Measurements from ENCODE around the gene DNAAF3. TPM values are rescaled to one million over a fixed set of nuclear protein-coding genes. Genes with fewer than 3 reads are reported as not detected.

Gene DNAAF3
- 0.51 and 7.0 TPM in 2 replicates for total RNA-seq

DNA sequence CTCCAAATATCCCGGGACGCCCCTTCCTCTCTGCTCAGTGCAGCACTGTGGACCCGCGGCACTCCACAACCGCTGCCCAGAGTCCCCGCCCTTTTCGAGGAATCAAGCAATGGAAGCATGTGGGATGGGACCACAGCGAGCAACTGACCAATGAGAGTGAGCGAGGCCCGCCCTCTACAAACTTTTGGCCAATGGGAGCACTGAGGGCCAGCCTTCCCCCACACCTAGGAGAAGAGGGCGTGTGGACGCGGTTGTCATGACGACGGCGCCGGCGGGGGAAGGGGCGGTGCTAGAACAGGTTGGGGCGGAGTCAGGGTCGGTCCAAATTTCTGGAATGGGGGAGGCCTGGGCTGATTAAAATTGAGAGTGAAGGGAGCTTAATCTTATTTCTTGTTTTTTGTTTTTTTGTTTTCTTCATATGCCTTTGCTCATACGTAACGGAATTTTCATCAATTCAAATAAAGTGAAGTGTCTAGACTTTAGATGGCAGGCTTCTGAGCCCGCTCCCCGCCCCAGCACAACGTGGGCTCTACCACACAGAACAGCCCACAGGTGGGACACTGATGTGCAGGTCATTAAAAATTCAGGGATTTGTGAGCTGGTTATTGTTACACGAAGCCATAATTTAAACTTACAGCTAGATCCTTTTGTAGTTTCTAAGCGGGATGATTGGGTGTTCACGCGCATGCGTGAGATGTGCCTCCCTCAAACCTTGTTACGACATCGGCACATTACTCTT, at the start of gene DNAAF3:
TSS of gene DNAAF3 (minus strand) at position 84 of the 739 bp plus-strand sequence. CDS start 200 bp downstream, outside the sequence.
- DNase-seq (ENCODE audit: low read depth) = peak; percentile 75
- TF ChIP-seq, protein P1, sequence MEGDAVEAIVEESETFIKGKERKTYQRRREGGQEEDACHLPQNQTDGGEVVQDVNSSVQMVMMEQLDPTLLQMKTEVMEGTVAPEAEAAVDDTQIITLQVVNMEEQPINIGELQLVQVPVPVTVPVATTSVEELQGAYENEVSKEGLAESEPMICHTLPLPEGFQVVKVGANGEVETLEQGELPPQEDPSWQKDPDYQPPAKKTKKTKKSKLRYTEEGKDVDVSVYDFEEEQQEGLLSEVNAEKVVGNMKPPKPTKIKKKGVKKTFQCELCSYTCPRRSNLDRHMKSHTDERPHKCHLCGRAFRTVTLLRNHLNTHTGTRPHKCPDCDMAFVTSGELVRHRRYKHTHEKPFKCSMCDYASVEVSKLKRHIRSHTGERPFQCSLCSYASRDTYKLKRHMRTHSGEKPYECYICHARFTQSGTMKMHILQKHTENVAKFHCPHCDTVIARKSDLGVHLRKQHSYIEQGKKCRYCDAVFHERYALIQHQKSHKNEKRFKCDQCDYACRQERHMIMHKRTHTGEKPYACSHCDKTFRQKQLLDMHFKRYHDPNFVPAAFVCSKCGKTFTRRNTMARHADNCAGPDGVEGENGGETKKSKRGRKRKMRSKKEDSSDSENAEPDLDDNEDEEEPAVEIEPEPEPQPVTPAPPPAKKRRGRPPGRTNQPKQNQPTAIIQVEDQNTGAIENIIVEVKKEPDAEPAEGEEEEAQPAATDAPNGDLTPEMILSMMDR (conservative IDR thresholded peaks at IDR 0.05; ENCODE audit: low read depth, low read length) = no peak
- peak within 1 kb of the TSS; percentile 77 for H3K4me3 ChIP-seq (ENCODE audit: low read depth, low read length)

DNA sequence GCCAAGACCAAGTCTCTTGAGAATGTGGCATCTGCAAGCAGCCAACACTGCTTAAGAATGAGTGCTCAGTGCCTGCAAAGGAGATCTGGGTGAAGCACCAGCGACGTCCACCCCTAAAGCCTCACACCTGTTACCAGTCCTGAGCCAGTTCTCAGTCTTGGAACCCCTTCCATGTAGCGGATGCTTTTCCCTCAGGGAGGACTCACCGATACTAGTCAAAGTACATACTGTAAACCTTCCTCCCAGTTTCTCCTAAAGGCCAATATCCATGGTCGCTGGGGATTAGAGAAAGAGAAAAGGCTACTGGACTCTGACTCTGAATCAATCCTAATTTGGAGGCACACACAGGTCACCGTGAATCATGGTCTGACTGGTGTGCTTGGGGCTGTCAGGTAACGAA, 47.1 kb upstream of the DNAAF3 start:
- TF ChIP-seq, protein P1 (conservative IDR thresholded peaks at IDR 0.05; ENCODE audit: low read depth, low read length) = no peak
- DNase-seq (ENCODE audit: low read depth) = no peak
- H3K4me3 ChIP-seq (ENCODE audit: low read depth, low read length) = no peak overlapping the region

DNA sequence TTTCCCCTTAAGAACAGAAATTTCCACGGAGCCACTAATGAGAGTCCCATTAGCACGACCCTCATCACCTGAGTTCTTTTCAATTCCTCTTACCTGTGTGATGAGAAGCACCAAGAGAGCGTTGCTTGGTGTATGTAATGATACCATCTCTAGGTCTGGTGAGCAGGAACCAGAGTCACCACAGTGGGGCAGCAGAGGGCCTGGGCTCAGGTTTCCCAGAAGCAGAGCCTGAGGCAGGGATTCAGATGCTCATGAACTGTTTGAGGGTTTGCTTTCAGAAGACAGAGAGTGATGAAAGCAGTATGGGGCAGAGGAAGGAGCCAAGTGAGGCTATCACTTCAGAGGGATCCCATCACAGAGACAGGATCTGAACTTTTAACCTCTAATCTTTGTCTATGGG, 46.0 kb upstream of the DNAAF3 start:
- TF ChIP-seq, protein P1 (conservative IDR thresholded peaks at IDR 0.05; ENCODE audit: low read depth, low read length) = peak; percentile 49
- H3K4me3 ChIP-seq (ENCODE audit: low read depth, low read length) = no peak overlapping the region
- DNase-seq (ENCODE audit: low read depth) = no peak

DNA sequence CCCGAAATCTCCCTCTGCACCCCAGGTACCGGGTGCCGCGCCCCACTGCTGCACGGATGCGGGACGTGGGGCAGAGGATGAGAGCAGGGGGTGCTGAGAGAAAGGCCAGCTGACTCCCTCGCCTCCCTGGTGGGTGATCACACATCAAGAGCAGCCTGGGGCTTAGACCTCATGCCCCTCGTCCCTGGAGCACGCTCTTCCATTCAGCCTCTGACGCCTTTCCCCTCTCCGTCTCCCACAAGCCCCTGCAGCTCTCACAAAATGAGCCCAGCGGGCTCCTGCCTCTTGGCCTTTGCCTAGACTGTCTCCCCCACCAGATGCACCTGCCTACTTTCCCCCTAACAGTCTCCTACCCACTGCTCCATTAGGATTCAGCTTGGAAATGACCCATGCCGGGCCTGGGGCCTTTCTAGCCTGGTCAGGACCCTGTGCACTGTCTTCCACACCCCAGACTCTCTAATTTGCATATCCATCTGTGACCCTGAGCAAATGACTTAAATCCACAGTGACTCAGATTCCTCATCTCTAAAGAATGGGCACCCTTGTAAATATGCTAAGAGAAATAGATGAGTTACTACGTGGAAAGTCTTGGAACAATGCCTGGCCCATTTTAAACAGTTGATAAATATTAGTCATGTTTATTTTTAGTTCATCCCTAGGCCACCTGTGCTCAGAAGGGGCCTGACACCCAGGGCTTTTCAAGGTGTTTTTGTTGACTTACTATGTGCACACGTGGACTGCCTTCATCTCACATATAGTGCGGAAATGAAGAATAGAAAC, 43.5 kb upstream of the DNAAF3 start:
- peak; percentile 82 for DNase-seq (ENCODE audit: low read depth)
- TF ChIP-seq, protein P1 (conservative IDR thresholded peaks at IDR 0.05; ENCODE audit: low read depth, low read length) = no peak
- H3K4me3 ChIP-seq (ENCODE audit: low read depth, low read length) = no peak overlapping the region

DNA sequence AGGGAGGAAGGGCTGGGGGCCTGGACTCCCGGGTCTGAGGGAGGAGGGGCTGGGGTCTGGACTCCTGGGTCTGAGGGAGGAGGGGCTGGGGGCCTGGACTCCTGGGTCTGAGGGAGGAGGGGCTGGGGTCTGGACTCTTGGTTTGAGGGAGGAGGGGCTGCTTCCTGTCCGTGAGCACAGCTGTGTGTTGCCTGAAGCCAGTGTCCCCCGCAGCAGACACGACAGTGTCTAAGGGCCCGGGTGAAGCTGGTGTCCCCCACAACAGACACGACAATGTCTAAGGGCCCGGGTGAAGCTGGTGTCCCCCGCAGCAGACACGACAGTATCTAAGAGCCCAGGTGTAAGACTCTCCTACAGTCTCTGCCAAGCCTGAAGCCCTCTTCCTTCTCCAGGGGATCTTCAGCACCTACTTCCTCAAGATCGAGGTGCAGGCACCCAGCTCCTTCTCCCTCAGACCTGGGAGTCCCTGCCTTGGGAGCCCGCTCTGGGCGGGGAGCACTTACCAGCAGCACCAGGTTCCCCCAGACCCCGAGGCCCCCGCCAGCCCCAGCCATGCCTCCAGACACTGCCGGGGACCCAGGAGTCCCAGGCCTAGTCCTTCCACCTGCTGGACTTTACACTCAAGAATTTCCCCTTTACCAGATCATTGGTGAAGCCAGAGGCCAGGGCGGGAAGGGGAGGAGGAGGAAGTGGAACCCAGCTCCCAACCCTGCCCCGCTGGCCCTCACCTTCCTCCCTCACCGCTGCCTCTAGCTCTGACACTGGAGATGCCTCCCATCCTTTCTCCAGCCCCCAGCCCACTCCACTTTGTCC, 42.7 kb upstream of the DNAAF3 start, which contains the start of gene PTPRH:
TSS of gene PTPRH (minus strand) at position 622 of the 813 bp plus-strand sequence. CDS start at position 554, 68 bp downstream.
- no peak within 1 kb of the TSS for H3K4me3 ChIP-seq (ENCODE audit: low read depth, low read length)
- no peak for DNase-seq (ENCODE audit: low read depth)
- TF ChIP-seq, protein P1 (conservative IDR thresholded peaks at IDR 0.05; ENCODE audit: low read depth, low read length) = no peak

DNA sequence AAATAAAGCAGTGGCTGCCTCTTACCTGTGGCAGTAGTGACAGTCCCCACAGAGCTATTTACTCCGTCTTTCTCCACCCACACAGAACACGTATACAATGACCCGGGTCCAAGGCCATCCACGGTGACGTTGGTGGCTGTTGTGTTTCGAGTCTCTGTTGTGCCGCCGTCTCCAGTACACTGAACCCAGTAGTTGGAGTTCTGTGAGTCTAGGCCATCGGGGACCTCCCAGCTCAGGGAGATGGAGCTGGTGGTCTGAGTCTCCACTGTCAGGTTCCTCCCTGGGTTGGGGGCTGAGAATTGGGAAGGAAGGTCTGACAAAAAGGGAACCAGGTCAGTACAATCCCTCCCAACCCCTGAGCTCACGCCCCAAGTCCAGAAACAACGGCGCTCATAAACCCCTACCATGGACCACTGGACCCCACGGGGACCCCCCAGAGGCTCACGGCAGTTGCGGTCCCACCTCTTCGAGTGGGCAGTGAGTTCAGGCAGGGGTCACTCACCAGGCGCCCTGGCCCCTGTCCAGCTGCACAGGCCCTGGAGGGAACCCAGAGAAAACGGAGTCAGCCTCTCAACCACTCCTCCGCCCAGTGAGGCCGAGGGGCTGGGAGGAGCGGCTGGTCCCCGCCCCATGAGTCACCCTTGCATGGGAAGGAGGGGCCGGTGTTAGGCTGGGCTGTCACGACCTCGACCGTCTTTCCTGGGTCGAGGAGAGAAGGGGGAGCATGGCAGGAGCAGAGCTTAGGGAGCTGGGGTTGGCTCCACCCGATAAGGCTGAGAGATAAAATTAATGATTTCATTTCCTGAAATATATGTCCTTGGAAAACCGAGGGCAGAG, 40.5 kb upstream of the DNAAF3 start:
- DNase-seq (ENCODE audit: low read depth) = no peak
- peak overlapping the region; percentile 14 for H3K4me3 ChIP-seq (ENCODE audit: low read depth, low read length)
- TF ChIP-seq, protein P1 (conservative IDR thresholded peaks at IDR 0.05; ENCODE audit: low read depth, low read length) = no peak

Measured in epithelial cell of proximal tubule (primary cell).